OCI-LY3 (cell line): ENCODE results near the gene CSTF2.

Experiments used
- CTCF ChIP-seq: fragments of 200-600, 300-600 bp; sonication (generic); IDR thresholded peaks from 2 replicates; pipeline ENCODE4 v1.5.1; 2014; ENCODE audit warnings: antibody characterized with exemption, low read length, low read depth
- EZH2phosphoT487 ChIP-seq: fragments of 200-600 bp; shearing (Covaris generic); IDR thresholded peaks from 2 replicates; pipeline ENCODE4 v1.6.1; 2018; ENCODE audit warnings: antibody characterized with exemption, mixed run types, low read depth

GRCh38 chrX:100804780-100805179 lies 15.4 kb upstream of the CSTF2 start:
- TF ChIP-seq CTCF, result no peak
- no peak for TF ChIP-seq EZH2phosphoT487
